HUDEP-2 (cell line): Measurements from ENCODE around the gene ATP6V0B.

Experiments
- DNase-seq, 76 experiments: peaks; one replicate each; lab custom pipeline; 2025; ENCODE audit not compliant: unreplicated experiment in 76 of 76; lab: John Stamatoyannopoulos, UW

Gene ATP6V0B

DNA sequence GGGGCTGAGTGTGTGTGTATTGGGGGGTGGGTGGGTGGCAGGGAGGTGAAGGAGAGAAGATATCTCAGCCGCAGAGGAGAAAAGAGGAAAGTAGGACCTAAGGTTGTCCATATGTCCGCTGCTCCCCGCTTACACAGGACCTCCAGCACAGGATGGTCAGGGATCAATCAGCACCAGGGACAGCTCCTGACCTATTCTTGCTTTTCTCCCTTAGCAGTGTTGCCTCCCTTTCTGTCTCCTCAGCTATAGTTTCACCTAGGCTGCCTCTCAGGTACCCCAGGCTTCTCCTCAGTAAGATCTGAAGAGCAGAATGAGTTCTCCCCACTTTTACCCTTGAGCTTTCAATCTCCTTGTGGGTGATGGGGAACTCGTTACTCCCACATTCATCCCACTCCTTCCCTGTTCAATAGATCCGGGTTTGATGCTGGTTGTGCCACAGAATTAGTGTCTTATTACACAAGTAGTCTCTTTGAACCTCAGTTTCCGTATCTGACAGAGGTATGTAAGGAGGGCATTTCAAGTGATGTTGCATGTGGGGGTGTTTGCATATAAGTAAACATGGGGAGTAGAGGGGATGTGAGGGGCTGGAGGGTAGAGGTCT, 6.3 kb upstream of the ATP6V0B start:
- peak in 21 of 76 experiments; percentile 1 to 40 (median 15) for DNase-seq

DNA sequence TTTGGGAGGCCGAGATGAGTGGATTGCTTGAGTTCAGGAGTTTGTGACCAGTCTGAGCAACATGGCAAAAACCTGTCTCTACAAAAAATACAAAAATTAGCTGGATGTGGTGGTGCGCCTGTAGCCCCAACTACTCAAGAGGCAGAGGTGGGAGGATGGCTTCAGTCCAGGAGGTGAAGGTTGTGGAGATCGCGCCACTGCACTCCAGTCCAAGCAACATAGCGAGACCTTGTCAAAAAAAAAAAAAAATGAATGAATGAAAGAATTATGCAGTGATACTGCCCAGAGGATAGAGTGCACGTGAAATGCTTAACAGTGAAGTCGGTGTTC, 5.4 kb upstream of the ATP6V0B start:
- DNase-seq, result no peak

DNA sequence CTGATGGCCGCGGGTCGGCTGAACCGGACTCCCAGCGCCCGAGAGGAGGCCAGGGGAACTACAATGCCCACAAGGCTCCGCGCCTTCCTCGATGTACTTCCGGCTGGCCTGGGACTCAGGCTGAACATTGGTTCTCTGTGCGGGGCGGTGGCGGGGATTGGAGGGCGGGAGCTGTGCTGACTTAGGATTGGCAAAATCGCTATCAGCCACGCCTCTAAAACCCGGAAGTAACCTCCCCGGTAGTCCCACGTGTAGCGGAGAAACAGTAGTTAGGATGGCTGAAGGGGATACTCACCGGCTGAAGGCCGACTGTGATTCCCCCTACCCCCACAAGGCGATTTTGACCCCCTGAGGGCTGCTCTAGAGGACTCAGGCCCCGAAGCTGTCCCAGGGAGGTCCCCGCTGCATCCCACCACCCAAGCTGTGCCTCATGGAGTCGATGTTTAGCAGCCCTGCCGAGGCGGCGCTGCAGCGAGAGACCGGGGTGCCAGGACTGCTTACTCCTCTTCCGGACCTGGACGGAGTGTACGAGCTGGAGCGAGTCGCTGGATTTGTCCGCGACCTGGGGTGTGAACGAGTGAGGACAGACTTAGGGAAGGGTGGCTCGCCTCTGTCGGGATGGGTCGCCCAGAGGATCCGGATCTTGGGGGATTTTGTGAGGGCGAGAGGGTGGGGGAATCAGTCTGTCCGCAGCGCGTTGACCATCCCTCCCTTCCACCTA, 4.9 kb upstream of the ATP6V0B start, which contains the start of gene DPH2:
TSS of gene DPH2 (plus strand) at position 265 of the 721 bp plus-strand sequence. CDS start at position 431, 166 bp downstream.
- DNase-seq, result peak in 75 of 76 experiments; percentile 29 to 98 (median 94)

DNA sequence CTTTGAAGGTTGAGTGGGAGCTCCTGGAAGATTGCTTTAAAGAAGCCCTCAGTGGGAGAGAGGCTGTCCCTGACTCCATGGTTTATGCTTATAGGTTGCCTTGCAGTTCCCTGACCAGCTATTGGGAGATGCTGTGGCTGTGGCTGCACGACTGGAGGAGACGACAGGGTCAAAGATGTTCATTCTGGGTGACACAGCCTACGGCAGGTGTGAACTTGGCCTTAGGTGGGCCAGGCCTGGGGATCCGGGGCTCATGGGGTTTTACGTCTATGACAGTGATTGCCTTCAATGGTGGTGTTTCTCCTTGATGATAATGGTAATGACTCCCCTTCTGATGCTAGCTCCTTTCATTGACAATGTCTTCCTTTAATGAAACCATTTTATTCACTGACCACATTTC, 4.3 kb upstream of the ATP6V0B start:
- DNase-seq, result no peak

DNA sequence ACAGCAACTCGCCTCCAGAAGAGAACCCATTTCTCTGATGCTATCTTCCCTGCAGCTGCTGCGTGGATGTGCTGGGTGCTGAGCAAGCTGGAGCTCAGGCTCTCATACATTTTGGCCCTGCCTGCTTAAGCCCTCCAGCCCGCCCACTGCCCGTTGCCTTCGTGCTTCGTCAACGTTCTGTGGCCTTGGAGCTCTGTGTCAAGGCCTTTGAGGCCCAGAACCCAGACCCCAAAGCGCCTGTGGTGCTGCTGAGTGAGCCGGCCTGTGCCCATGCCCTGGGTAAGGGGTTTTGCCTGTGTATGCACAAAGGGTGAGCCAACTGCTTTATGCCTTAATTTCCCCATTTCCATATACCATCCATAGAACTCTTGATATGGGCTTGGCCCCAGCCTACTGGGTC, 3.8 kb upstream of the ATP6V0B start:
- DNase-seq, result no peak

DNA sequence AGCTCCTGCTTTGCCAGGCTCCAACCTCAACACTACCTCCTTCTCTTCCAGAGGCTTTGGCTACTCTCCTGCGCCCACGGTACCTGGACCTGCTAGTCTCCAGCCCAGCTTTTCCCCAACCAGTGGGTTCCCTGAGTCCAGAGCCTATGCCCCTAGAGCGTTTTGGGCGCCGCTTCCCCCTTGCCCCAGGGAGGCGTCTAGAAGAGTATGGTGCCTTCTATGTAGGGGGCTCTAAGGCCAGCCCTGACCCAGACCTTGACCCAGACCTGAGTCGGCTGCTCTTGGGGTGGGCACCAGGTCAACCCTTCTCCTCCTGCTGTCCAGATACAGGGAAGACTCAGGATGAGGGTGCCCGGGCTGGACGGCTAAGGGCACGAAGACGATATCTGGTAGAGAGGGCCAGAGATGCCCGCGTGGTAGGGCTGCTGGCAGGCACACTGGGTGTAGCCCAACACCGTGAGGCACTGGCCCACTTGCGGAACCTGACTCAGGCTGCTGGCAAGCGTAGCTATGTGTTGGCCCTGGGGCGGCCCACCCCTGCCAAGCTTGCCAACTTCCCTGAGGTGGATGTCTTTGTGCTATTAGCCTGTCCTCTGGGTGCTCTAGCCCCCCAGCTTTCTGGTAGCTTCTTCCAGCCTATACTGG, 3.3 kb upstream of the ATP6V0B start:
- DNase-seq, result no peak

DNA sequence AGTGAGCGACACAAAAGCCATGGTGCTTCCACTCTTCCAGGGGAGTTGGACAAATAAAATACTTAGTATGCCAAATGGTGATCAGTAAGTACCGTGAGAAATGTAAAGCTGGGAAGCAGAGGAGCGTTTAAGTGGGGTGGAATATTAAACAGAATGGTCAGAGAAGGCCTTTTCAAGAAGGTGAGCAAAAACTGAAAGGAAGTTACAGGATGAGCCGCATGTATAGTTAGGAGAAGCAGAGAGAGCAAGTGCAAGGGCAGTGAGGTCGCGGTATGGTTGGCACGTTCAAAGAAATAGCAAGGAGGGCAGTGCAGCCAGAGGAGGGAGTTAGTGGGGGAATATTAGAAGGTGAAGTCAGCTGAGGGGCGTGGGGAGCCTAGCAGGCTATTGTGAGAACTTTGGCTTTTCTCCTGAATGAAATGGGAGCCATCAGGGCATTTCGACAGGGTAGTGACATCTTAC, 748 bp upstream of the ATP6V0B start:
- peak in 22 of 76 experiments; percentile 10 to 77 (median 44) for DNase-seq

DNA sequence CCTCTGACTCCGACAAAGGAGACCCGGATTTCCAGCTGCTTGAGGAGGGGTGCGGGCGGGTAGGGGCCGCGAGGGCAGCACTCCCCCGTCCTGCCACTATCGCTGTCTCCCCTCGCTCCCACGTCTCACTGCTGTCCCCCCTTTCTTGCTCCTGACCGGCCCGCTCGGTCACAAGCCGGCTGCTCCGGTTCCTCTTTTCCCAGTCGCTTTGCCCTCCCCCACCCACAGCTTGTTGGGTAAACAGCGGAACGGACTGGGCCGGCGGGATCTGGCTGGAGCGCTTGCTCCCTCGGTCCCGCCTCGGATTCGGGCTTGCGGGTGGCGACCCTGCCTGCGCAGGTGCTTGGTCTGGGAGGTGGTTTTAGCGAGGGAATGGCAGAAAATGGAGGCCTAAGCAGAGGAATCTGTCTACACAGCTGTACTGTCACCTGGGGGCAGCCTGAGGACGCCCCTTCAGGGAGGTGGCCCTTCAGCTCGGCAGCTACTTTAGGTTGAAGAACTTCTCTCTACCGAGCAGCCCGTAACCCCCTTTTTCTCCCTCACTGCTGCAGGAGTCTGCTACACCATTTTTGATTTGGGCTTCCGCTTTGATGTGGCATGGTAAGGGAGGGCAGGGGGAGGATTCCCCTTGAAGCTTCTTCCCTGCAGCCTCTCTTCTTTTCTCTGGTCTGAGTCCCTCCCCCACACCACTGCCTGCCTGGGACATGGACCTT, 645 bp downstream of the ATP6V0B start:
- DNase-seq, result peak in 25 of 76 experiments; percentile 11 to 50 (median 24)

DNA sequence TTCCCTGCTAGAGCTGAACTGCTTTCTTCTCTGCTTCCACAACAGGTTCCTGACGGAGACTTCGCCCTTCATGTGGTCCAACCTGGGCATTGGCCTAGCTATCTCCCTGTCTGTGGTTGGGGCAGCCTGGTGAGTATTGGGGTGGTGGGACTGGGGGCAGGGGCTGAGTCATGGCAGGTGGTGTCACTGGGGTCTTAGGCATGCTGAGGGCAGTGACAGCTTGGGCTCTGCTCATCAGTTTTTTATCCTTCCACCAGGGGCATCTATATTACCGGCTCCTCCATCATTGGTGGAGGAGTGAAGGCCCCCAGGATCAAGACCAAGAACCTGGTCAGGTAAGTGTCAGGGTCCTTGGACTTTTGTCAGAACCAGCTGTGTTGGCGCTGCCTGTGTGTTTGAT, 1.3 kb downstream of the ATP6V0B start:
- peak in 1 of 76 experiments; percentile 8 for DNase-seq

DNA sequence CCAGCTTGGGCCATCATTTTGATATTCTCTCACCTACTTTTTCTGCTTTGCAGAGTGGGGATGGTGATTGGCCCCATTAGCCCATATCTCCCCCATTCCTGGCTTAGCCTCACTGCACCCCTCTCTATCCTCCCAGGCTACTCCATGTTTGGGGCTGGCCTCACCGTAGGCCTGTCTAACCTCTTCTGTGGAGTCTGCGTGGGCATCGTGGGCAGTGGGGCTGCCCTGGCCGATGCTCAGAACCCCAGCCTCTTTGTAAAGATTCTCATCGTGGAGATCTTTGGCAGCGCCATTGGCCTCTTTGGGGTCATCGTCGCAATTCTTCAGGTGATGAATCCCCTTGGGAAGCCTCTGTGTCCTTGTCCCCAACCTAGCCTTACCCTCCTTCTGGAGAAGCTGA, 2.1 kb downstream of the ATP6V0B start:
- no peak for DNase-seq

DNA sequence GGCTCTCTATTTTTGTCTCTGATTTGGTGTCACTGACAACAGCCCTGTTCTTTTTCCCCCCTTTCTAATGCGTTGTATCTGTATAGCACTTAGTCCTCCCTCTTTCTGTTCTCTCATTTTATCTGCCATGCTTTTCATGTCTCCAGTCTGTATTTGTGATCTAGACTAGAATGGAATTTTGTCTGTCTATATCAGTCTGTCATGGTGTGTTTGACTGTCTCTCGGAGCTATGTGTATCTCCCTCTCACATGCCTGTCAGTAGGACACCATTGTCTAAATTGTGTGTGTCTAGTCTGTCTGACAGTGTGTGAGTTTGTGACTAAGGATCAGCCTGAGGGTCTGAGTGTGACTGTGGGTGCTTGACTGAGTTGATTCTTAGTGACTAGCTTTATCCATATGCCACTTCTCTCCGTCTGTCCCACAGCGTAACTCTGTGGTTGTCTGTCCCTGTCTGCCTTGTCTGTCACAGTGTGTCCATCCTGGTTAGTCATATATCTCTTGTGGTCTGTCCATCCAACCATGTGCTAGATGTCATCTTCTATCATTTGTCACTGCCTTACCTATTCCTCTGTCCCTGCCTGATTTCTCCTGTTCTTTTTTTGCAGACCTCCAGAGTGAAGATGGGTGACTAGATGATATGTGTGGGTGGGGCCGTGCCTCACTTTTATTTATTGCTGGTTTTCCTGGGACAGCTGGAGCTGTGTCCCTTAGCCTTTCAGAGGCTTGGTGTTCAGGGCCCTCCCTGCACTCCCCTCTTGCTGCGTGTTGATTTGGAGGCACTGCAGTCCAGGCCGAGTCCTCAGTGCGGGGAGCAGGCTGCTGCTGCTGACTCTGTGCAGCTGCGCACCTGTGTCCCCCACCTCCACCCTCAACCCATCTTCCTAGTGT, 2.9 kb downstream of the ATP6V0B start:
- DNase-seq, result peak in 1 of 76 experiments; percentile 10

DNA sequence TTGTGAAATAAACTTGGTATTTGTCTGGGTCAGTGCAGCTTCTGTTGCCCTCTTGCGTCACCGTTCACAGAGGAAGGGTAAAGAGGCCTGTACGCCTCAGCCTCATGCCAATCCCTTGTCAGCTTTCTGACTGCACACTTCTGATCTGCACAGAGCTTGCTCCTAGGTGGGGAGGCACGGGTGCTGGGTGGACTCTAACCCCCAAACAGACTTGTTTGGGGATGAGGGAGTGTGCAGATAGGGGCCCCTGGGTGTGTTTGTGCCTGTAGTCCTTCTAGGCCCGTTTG, 3.4 kb downstream of the ATP6V0B start:
- DNase-seq, result no peak

DNA sequence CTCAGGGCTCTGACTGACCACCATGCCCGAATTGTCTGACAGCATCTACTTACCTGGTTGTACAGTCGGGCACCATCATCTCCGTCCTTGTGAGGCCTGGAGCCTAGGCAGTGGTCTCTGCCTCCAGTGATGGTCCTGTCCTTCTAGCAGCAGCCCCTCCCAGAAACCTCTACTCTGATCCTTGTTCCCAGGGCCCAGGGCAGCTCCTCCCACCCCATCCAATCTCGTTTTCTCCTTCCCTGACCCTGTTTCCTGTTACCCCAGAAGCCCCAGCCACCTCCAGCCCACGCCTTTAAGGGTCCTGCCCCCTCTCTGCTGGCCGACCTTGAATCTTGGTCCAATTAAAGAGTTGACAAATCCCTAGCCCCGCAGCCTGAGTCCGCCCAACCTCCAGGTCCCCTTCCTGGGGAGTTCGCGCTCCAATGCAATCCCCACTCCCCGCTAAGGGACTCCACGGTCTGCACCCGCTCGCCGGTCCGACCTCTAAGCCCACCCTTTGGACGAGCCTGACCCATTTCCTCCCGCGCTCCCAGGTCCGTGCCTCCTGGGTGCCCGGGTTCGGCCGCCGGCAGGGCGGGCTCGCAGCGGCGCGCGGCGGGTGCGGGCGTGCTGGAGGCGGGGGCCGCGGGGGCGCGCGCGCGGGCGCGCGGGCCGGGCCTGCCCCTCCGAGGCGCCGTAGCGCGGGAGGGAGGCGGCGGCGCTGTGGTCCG, 3.9 kb downstream of the ATP6V0B start, which contains the start of gene B4GALT2:
TSS of gene B4GALT2 (plus strand) at position 660 of the 710 bp plus-strand sequence. CDS start 1,951 bp downstream, outside the sequence.
- DNase-seq, result peak in 33 of 76 experiments; percentile 8 to 52 (median 31)

DNA sequence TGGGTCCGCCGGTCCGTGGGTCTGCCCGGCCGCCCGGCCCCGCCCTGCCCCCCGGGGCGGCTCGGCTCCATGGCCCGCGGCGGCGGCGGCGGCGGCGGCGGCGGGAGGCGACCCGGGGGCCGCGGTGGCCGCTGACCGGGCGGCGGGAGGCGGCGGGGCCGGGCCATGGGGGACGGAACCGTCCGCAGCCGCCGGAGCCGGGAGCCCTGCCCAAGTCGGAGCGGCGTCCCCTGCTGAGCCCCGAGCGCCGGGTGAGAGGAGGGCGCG, 4.4 kb downstream of the ATP6V0B start:
- DNase-seq, result no peak

DNA sequence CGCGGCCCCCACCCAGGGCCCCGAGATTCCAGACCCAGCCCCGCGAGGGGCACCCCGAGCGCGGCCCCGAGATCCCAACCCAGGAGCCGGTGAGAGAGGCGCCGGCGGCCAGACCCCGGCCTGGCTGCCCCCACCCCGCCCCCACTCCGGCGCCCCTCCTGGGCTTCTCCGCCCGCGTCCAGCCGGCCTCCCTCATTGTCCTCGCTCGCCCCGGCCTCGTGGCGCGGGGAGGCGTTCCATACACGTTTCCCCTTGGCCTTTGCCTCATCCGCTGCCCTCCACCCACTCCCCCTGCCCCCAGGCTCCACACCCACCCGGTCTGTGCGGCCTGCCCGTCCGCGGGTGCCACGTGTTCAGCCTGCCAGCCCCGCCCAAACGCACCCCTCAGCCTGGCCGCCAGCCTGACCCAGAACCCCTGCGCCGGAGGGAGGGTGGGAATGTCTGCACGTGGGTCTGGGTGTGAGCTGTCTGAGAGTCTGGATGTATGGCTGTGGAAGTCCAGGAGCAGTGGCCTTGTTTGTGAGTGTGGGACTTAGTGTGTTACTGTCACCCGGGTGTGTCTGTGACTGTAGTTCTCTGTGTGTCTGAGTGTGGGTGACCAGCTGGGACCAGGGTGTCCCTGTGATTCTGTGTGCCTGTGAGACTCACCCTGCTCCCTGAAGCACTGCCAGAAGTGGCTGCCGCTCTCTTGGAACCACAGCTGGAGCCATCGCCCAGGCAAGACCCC, 4.9 kb downstream of the ATP6V0B start:
- DNase-seq, result peak in 67 of 76 experiments; percentile 9 to 78 (median 57)

DNA sequence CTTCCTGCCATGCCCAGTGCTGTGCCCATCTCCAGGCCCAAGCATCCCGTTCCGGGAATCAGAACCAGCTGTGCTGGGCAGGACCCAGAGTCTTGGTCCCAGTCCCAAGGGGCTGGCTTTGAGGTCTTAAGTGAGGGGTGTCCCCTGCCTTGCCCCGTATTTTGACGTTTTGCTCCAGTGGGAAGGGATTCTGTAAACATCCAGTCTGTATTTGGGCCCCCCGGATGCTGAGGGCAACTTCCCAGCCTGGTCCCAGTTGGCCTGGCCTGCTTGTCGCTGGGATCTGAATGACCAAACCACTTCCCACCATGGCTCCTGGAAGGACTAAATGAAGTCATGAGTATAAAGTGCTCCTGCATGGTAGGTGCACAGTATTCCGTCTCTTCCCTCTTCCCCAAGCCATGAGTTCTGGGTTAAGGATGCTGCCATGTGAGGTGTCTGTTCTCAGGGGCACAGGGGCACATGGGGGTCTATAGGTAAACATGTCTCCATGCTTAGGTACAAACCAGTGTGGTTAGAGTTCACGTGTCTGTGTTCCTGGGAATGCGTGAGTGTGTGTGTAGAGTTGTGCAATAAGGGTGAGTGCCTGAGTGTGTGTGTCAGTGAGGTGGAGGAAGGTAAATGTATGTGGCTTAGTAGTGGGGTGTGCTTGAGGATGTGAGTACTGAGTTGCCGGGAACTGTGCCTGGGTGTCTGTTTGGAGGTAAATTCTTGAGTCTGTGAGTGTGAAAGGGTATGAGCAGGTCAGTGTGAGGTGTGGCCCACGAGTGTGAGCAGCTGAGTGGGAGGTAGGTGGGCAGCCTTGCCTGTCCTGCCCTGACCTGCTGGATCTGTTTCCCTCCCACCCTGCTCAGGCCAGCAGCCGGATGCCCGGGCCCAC, 5.7 kb downstream of the ATP6V0B start:
- DNase-seq, result no peak

DNA sequence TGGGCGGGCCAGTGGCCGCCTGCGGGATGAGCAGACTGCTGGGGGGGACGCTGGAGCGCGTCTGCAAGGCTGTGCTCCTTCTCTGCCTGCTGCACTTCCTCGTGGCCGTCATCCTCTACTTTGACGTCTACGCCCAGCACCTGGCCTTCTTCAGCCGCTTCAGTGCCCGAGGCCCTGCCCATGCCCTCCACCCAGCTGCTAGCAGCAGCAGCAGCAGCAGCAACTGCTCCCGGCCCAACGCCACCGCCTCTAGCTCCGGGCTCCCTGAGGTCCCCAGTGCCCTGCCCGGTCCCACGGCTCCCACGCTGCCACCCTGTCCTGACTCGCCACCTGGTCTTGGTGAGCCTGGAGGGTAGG, 6.4 kb downstream of the ATP6V0B start:
- no peak for DNase-seq

DNA sequence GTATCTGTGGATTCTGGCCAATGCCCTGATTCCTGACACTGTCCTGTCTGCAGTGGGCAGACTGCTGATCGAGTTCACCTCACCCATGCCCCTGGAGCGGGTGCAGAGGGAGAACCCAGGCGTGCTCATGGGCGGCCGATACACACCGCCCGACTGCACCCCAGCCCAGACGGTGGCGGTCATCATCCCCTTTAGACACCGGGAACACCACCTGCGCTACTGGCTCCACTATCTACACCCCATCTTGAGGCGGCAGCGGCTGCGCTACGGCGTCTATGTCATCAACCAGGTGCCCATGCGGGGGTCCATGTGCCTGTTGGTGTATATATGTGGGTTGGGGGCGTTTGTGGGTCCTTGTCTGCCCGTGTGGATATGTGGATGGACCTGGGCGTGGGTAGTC, 6.9 kb downstream of the ATP6V0B start:
- no peak for DNase-seq
